HEK293 (cell line): ENCODE results near the gene APOBEC4.

Source experiments
- CTCF ChIA-PET: fragments of 350-600 bp; formaldehyde crosslinking; extraction: SDS; loops from one replicate; lab custom pipeline; 2021; ENCODE audit warnings: antibody characterized with exemption; lab: Yijun Ruan, JAX
- POLR2A ChIA-PET: fragments of 300-600 bp; formaldehyde crosslinking; extraction: SDS; loops from one replicate; lab custom pipeline; 2020; ENCODE audit warnings: antibody characterized with exemption, inconsistent platforms; lab: Yijun Ruan, JAX
- H3K27ac ChIP-seq: fragments of 200-500 bp; sonication (Bioruptor generic); 2 replicates; pipeline ENCODE4 v1.5.1; 2014; ENCODE audit warnings: low read depth, low read length, control low read depth, inconsistent platforms; ENCODE audit errors: extremely low read depth
- H3K36me3 ChIP-seq, 2 experiments: fragments of 200-500 bp in 1 of 2; sonication (Bioruptor generic) in 1 of 2; 1 replicate in 1 of 2; 2 replicates in 1 of 2; pipeline ENCODE4 v1.5.1; 2014 to 2017; ENCODE audit warnings: inconsistent platforms in 2 of 2, low read length in 2 of 2; ENCODE audit not compliant: control insufficient read depth in 2 of 2, insufficient read depth in 1 of 2
- H3K4me1 ChIP-seq: fragments of 200-500 bp; sonication (Bioruptor generic); 2 replicates; pipeline ENCODE4 v1.5.1; 2014; ENCODE audit warnings: mild to moderate bottlenecking, low read length, inconsistent platforms; ENCODE audit not compliant: control insufficient read depth, insufficient read depth
- H3K4me3 ChIP-seq: 2 replicates; pipeline ENCODE4 v1.5.1; 2011; ENCODE audit warnings: low read depth, mild to moderate bottlenecking, control low read depth, low read length, moderate library complexity
- H3K9me3 ChIP-seq: fragments of 200-500 bp; sonication (Bioruptor generic); 2 replicates; pipeline ENCODE4 v1.5.1; 2014; ENCODE audit warnings: low read depth, low read length, inconsistent platforms; ENCODE audit not compliant: control insufficient read depth, insufficient read depth
- CTCF ChIP-seq: fragments of 450-650 bp; formaldehyde crosslinking; IDR thresholded peaks from 2 replicates; pipeline ENCODE4 v1.5.1; 2016; ENCODE audit warnings: missing biosample characterization, missing genetic modification characterization
- PRDM1 ChIP-seq: fragments of 450-650 bp; formaldehyde crosslinking; IDR thresholded peaks from 2 replicates; pipeline ENCODE4; 2016; ENCODE audit warnings: missing biosample characterization, missing genetic modification characterization
- YY1 ChIP-seq: fragments of 450-650 bp; formaldehyde crosslinking; IDR thresholded peaks from 2 replicates; pipeline ENCODE4 v1.5.1; 2018; ENCODE audit warnings: missing biosample characterization, missing genetic modification characterization
- ZBTB44 ChIP-seq: fragments of 450-650 bp; IDR thresholded peaks from 2 replicates; pipeline ENCODE4 v1.5.1; 2018; ENCODE audit warnings: missing biosample characterization, mild to moderate bottlenecking, missing genetic modification characterization
- ZBTB48 ChIP-seq: fragments of 450-650 bp; formaldehyde crosslinking; IDR thresholded peaks from 2 replicates; pipeline ENCODE4 v1.5.1; 2016; ENCODE audit warnings: missing biosample characterization, missing genetic modification characterization
- ZIC2 ChIP-seq: fragments of 450-650 bp; formaldehyde crosslinking; IDR thresholded peaks from 2 replicates; pipeline ENCODE4 v1.5.1; 2016; ENCODE audit warnings: missing biosample characterization, missing genetic modification characterization
- ZNF148 ChIP-seq: fragments of 450-650 bp; formaldehyde crosslinking; IDR thresholded peaks from 2 replicates; pipeline ENCODE4 v1.5.0; 2017; ENCODE audit warnings: missing biosample characterization, missing genetic modification characterization, borderline replicate concordance
- ZNF184 ChIP-seq: fragments of 450-650 bp; IDR thresholded peaks from 2 replicates; pipeline ENCODE4 v1.5.1; 2018; ENCODE audit warnings: missing biosample characterization, mild to moderate bottlenecking, missing genetic modification characterization
- ZNF37A ChIP-seq: fragments of 450-650 bp; IDR thresholded peaks from 2 replicates; pipeline ENCODE4 v1.5.1; 2018; ENCODE audit warnings: missing biosample characterization, missing genetic modification characterization
- ZNF391 ChIP-seq: fragments of 450-650 bp; formaldehyde crosslinking; IDR thresholded peaks from 2 replicates; pipeline ENCODE4 v1.5.1; 2016; ENCODE audit warnings: low read depth, missing biosample characterization, missing genetic modification characterization, borderline replicate concordance
- ZNF513 ChIP-seq: fragments of 450-650 bp; IDR thresholded peaks from 2 replicates; pipeline ENCODE4 v1.5.1; 2018; ENCODE audit warnings: missing biosample characterization, missing genetic modification characterization
- ZNF518A ChIP-seq: fragments of 450-650 bp; formaldehyde crosslinking; conservative IDR thresholded peaks from 2 replicates; pipeline ENCODE4 v1.5.1; 2016; ENCODE audit warnings: low read depth, missing biosample characterization, missing genetic modification characterization
- ZNF521 ChIP-seq: fragments of 450-650 bp; formaldehyde crosslinking; IDR thresholded peaks from 2 replicates; pipeline ENCODE4 v1.5.1; 2017; ENCODE audit warnings: missing biosample characterization, mild to moderate bottlenecking, missing genetic modification characterization
- ZNF580 ChIP-seq: fragments of 450-650 bp; formaldehyde crosslinking; IDR thresholded peaks from 2 replicates; pipeline ENCODE4 v1.5.1; 2016; ENCODE audit warnings: missing biosample characterization, missing genetic modification characterization
- ZNF654 ChIP-seq: fragments of 450-650 bp; formaldehyde crosslinking; IDR thresholded peaks from 2 replicates; pipeline ENCODE4 v1.5.1; 2016; ENCODE audit warnings: low read depth, missing biosample characterization, missing genetic modification characterization
- ZNF692 ChIP-seq: fragments of 450-650 bp; formaldehyde crosslinking; IDR thresholded peaks from 2 replicates; pipeline ENCODE4 v1.5.1; 2016; ENCODE audit warnings: missing biosample characterization, missing genetic modification characterization
- ZNF791 ChIP-seq: fragments of 450-650 bp; formaldehyde crosslinking; IDR thresholded peaks from 2 replicates; pipeline ENCODE4 v1.5.1; 2016; ENCODE audit warnings: missing biosample characterization, missing genetic modification characterization
- ZNF792 ChIP-seq: fragments of 450-650 bp; formaldehyde crosslinking; IDR thresholded peaks from 2 replicates; pipeline ENCODE4 v1.5.1; 2016; ENCODE audit warnings: missing biosample characterization, missing genetic modification characterization
- ZNF830 ChIP-seq: fragments of 450-650 bp; IDR thresholded peaks from 2 replicates; pipeline ENCODE4 v1.5.0; 2018; ENCODE audit warnings: missing biosample characterization, missing genetic modification characterization, low read depth, mild to moderate bottlenecking, moderate library complexity
- ZSCAN16 ChIP-seq: fragments of 450-650 bp; formaldehyde crosslinking; IDR thresholded peaks from 2 replicates; pipeline ENCODE4 v1.5.1; 2016; ENCODE audit warnings: missing biosample characterization, missing genetic modification characterization
- ZSCAN23 ChIP-seq: fragments of 450-650 bp; formaldehyde crosslinking; IDR thresholded peaks from 2 replicates; pipeline ENCODE4 v1.5.1; 2016; ENCODE audit warnings: missing biosample characterization, missing genetic modification characterization

The APOBEC4 gene

GRCh38 chr1:183656355-183656754, 3.2 kb upstream of the APOBEC4 start (continued):
- TF ChIP-seq ZNF521 (tag by site-specific recombination) (no peak), ZNF148 (tag by site-specific recombination) (no peak)

GRCh38 chr1:183655562-183656075, 2.5 kb upstream of the APOBEC4 start:
- POLR2A ChIA-PET, result interaction anchor here (0.9 to 1.2 kb wide), 2 partner anchors 29 to 260 kb away, joined by 3 to 4 read pairs; no protein-coding TSS in a partner anchor
- H3K36me3 ChIP-seq, result no peaks in the 10 kb centered on the region
- CTCF ChIA-PET, result interaction anchor here (0.5 to 6.2 kb wide), 56 partner anchors 9 to 1035 kb away, joined by 3 to 128 read pairs (median 4); no protein-coding TSS in a partner anchor
- H3K27ac ChIP-seq, result no peak overlapping the region
- no peak overlapping the region for H3K4me3 ChIP-seq
- H3K4me1 ChIP-seq, result no peaks in the 10 kb centered on the region
- no peaks in the 10 kb centered on the region for H3K9me3 ChIP-seq
- TF ChIP-seq ZSCAN23 (no peak), ZBTB44 (tag by site-specific recombination) (no peak), ZSCAN16 (tag by site-specific recombination) (no peak), YY1 (peak; percentile 63; the same call in 1 of the 2 replicates), ZNF518A (0 out of 2 replicates have a peak, but pooled peaks have one; percentile 33), ZNF791 (tag by site-specific recombination) (no peak), ZNF692 (tag by site-specific recombination) (0 out of 2 replicates have a peak, but pooled peaks have one; percentile 26), ZNF830 (no peak), ZNF391 (tag by site-specific recombination) (no peak), ZNF654 (peak; percentile 95), ZIC2 (tag by site-specific recombination) (no peak), ZNF37A (tag by site-specific recombination) (no peak), ZNF184 (tag by site-specific recombination) (0 out of 2 replicates have a peak, but pooled peaks have one; percentile 19), ZNF513 (tag by site-specific recombination) (no peak), ZNF792 (no peak), ZBTB48 (tag by site-specific recombination) (no peak), PRDM1 (0 out of 2 replicates have a peak, but pooled peaks have one; percentile 47), ZNF580 (no peak), CTCF (peak; percentile 61)
